ENCODE measurements around the gene CADPS. TPM values are rescaled to one million over a fixed set of nuclear protein-coding genes. Genes with fewer than 3 reads are reported as not detected.

Gene CADPS
- total RNA-seq, 4 donors from 2014 or later = 0.31 to 14.4 (median 5.2) TPM

DNA sequence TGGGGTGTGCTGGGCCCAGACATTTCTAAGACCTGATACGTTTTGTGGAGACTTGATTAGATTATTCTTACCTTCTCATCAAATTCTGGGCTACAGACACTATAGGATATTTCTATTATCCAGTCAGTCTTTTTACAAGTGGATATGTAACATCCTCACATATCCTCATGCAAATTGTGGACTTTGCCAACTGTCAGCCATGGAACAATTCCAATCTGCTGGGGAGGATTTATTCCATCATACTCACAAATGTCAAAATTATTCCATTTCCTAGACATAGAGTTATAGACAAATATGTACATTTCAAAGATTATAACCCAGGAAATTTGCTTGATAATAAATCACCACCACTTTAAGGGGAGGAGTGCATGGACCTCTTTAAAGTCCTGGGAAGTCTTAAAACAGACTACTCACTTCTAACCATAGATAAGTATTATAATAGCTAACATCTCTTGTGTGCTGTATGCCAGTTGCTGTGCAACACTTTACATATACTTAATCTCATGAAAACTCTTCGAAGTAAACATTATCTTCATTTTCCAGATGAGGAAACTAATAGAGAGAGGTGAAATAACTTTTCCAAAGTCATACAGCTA, 44.4 kb downstream of the CADPS start:
- no peak for ATAC-seq
- Histone ChIP-seq H3K27ac (no peak overlapping the region), H3K4me3 (no peak overlapping the region), H3K9me3 (no peaks in the 10 kb centered on the region), H3K27me3 (peaks cover 4% of the 10 kb centered on the region), H3K36me3 (no peaks in the 10 kb centered on the region), H3K4me1 (no peaks in the 10 kb centered on the region)
- TF ChIP-seq EP300 (IDR thresholded peaks at IDR 0.05) = no peak
- no peak for TF ChIP-seq POLR2A (IDR thresholded peaks at IDR 0.05)
- TF ChIP-seq, protein P1, sequence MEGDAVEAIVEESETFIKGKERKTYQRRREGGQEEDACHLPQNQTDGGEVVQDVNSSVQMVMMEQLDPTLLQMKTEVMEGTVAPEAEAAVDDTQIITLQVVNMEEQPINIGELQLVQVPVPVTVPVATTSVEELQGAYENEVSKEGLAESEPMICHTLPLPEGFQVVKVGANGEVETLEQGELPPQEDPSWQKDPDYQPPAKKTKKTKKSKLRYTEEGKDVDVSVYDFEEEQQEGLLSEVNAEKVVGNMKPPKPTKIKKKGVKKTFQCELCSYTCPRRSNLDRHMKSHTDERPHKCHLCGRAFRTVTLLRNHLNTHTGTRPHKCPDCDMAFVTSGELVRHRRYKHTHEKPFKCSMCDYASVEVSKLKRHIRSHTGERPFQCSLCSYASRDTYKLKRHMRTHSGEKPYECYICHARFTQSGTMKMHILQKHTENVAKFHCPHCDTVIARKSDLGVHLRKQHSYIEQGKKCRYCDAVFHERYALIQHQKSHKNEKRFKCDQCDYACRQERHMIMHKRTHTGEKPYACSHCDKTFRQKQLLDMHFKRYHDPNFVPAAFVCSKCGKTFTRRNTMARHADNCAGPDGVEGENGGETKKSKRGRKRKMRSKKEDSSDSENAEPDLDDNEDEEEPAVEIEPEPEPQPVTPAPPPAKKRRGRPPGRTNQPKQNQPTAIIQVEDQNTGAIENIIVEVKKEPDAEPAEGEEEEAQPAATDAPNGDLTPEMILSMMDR (IDR thresholded peaks at IDR 0.05) = no peak
- no peak for TF ChIP-seq POLR2AphosphoS5 (IDR thresholded peaks at IDR 0.05)
- WGBS, 2 donors (ENCODE audit: low coverage in 1 of 2) = 30 to 34% methylated on average over 2 of the region's 2 CpGs

DNA sequence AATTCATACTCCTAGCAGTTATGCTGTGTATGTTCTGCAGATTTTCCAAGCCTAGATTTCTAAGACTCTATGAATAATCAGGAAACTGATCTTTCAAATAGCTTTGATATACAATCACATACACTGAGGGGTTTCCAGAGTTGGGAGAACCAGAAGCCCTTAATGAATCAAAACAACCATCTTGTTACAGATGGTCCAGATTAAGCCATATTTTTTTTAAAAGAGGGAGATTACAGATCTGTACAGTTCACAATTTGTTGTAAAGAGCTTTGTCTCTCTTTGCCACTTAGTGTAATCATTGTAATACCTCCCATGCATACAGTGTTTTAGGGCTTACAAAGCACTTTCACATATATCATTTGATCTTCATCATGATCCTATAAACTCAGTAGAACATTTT, 47.7 kb downstream of the CADPS start:
- Histone ChIP-seq H3K9me3 (no peaks in the 10 kb centered on the region), H3K36me3 (no peaks in the 10 kb centered on the region), H3K4me1 (no peaks in the 10 kb centered on the region), H3K4me3 (no peak overlapping the region), H3K27me3 (peaks cover 3% of the 10 kb centered on the region), H3K27ac (no peak overlapping the region)
- TF ChIP-seq, protein P1 (IDR thresholded peaks at IDR 0.05) = no peak
- no peak for TF ChIP-seq POLR2AphosphoS5 (IDR thresholded peaks at IDR 0.05)
- TF ChIP-seq EP300 (IDR thresholded peaks at IDR 0.05) = no peak
- no peak for TF ChIP-seq POLR2A (IDR thresholded peaks at IDR 0.05)
- no peak for ATAC-seq

DNA sequence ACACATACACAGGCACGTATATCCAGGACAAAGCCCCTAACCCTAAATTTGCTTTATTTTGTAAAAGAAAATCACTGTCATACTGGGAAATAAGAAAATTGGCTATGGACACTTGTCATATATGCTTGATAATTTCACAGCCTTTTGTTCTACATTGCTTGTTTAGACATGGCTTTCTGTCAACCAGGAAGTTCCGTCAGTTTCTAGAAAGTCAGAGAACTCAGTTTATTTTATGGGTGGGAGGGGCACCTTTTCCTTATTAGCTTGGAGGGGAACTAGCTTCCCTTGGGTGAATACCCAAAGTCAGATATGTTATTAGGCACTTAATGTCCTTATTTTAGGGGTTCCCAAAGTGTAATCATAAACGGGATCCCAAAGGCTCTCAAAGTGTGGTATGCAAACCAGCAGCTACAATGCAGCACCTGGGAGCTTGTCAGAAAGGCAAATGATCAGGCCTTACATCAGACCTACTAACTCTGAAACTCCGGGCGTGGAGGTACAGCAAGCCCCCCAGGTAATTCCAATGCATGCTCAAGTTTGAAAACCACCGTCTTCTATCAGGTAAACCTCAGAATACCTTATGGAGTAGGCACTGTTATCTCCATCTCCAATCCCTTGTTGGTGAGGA, 50.1 kb downstream of the CADPS start:
- TF ChIP-seq EP300 (IDR thresholded peaks at IDR 0.05) (no peak), POLR2A (IDR thresholded peaks at IDR 0.05) (no peak), POLR2AphosphoS5 (IDR thresholded peaks at IDR 0.05) (no peak)
- TF ChIP-seq, protein P1 (IDR thresholded peaks at IDR 0.05) = no peak
- no peak overlapping the region for H3K4me3 ChIP-seq
- H3K9me3 ChIP-seq = no peaks in the 10 kb centered on the region
- ATAC-seq = no peak
- no peak overlapping the region for H3K27ac ChIP-seq
- H3K27me3 ChIP-seq = no peaks in the 10 kb centered on the region
- H3K4me1 ChIP-seq = no peaks in the 10 kb centered on the region
- no peaks in the 10 kb centered on the region for H3K36me3 ChIP-seq
- 73 to 84% methylated on average over 4 to 6 of the region's 6 CpGs for WGBS, 2 donors (ENCODE audit: low coverage in 1 of 2)

DNA sequence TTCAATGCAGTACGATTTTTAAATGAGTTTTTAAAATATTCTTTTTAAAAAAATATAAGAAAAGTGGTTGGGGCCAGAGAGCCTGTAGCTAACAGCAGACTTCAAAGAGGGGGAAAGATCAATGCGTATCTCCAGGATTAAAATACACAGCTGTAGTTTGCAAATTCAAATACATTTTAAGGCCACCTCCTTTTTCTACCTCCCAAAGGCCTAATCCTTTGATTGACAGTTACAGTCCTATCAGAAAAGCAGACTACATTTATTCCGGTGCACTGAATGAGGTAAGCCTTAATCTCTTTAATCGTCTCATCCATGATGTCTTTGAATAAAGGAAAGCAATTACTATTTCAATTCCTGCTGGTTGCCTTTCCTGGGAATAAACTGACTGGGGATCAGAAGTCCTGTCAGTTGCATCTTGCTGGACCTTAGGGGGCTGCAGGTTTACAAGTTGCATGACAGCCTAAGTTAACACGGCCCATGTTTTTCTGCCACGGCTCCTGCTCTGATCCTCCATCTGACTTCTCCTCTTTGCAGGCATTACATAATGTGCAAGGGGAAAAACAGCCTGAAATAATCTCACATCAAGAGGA, 51.7 kb downstream of the CADPS start:
- ATAC-seq = no peak
- TF ChIP-seq POLR2A (IDR thresholded peaks at IDR 0.05) = no peak
- TF ChIP-seq, protein P1 (IDR thresholded peaks at IDR 0.05) = no peak
- no peak for TF ChIP-seq POLR2AphosphoS5 (IDR thresholded peaks at IDR 0.05)
- TF ChIP-seq EP300 (IDR thresholded peaks at IDR 0.05) = no peak
- Histone ChIP-seq H3K27ac (no peak overlapping the region), H3K9me3 (no peaks in the 10 kb centered on the region), H3K4me1 (no peaks in the 10 kb centered on the region), H3K4me3 (no peak overlapping the region), H3K27me3 (no peaks in the 10 kb centered on the region), H3K36me3 (no peaks in the 10 kb centered on the region)
- WGBS, 2 donors (ENCODE audit: low coverage in 1 of 2) = 54 to 68% methylated on average over 6 of the region's 6 CpGs

DNA sequence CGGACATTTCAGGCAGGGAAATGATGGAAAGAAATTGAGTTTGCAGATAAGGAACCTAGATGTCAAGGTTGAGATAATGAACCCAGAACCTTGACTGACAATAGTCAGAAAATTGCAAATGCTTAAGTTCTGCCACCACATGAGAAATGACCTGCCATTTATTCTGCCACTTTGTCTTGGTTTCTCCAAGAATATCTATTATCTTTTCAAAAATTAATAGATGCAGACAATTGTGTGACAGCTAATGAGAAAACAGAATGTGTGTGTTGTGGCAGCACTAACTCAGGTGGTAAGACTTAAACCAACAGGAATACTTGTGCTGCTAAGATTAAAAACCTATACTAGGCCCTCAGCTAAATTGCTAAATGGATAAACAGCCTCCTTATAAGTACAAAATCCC, 52.3 kb downstream of the CADPS start:
- Histone ChIP-seq H3K4me3 (no peak overlapping the region), H3K4me1 (no peaks in the 10 kb centered on the region), H3K27ac (no peak overlapping the region), H3K27me3 (no peaks in the 10 kb centered on the region), H3K9me3 (no peaks in the 10 kb centered on the region), H3K36me3 (no peaks in the 10 kb centered on the region)
- TF ChIP-seq EP300 (IDR thresholded peaks at IDR 0.05) = no peak
- TF ChIP-seq POLR2A (IDR thresholded peaks at IDR 0.05) = no peak
- ATAC-seq = no peak
- WGBS, 2 donors (ENCODE audit: low coverage in 1 of 2) = 79 to 100% methylated on average over 1 of the region's 1 CpG
